ENCODE results near the gene TRANK1.
"Not testable (repeated sequence)": the region's sequence is repeated elsewhere in the genome, so short reads cannot be mapped to it uniquely, and the experiment has no call there.

TRANK1 gene

GRCh38 chr3:36911990-36912804, 32.7 kb downstream of the TRANK1 start:
- DNase-seq = no peak

- no peak for DNase-seq
Measured at GRCh38 chr3:36909666-36910065, 35.2 kb downstream of the TRANK1 start.

- DNase-seq = no peak
Measured at GRCh38 chr3:36909181-36909580, 35.7 kb downstream of the TRANK1 start.

GRCh38 chr3:36908647-36909180, 36.1 kb downstream of the TRANK1 start:
- DNase-seq = no peak

- DNase-seq = no peak
Measured at GRCh38 chr3:36907911-36908646, 36.8 kb downstream of the TRANK1 start.

GRCh38 chr3:36906504-36907149, 38.2 kb downstream of the TRANK1 start:
- no peak for DNase-seq

GRCh38 chr3:36905545-36905944, 39.3 kb downstream of the TRANK1 start:
- no peak for DNase-seq

- no peak for DNase-seq
Measured at GRCh38 chr3:36904641-36905040, 40.2 kb downstream of the TRANK1 start.

GRCh38 chr3:36904065-36904464, 40.8 kb downstream of the TRANK1 start:
- not testable (repeated sequence) for DNase-seq

- DNase-seq = no peak
Measured at GRCh38 chr3:36903119-36903882, 41.6 kb downstream of the TRANK1 start.

GRCh38 chr3:36901588-36901987, 43.3 kb downstream of the TRANK1 start:
- DNase-seq = no peak

GRCh38 chr3:36900474-36901443, 44.1 kb downstream of the TRANK1 start:
- no peak for DNase-seq

GRCh38 chr3:36895496-36896409, 49.1 kb downstream of the TRANK1 start:
- no peak for DNase-seq

GRCh38 chr3:36894914-36895313, 49.9 kb downstream of the TRANK1 start:
- no peak for DNase-seq

- no peak for DNase-seq
Measured at GRCh38 chr3:36893826-36894225, 51.0 kb downstream of the TRANK1 start.

- DNase-seq = no peak
Measured at GRCh38 chr3:36893137-36893557, 51.7 kb downstream of the TRANK1 start.

GRCh38 chr3:36892457-36893136, 52.3 kb downstream of the TRANK1 start:
- DNase-seq = no peak

- no peak for DNase-seq
Measured at GRCh38 chr3:36891701-36892160, 53.1 kb downstream of the TRANK1 start.

- not testable (repeated sequence) for DNase-seq
Measured at GRCh38 chr3:36891097-36891496, 53.8 kb downstream of the TRANK1 start.

GRCh38 chr3:36890261-36890660, 54.6 kb downstream of the TRANK1 start:
- no peak for DNase-seq

Data from NCI-H510A (cell line).